ENCODE results near the gene TRPT1. TPM values are rescaled to one million over a fixed set of nuclear protein-coding genes. Genes with fewer than 3 reads are reported as not detected.

The TRPT1 gene
- total RNA-seq, 6 donors from 2014 or later: 27.2 to 69.1 (median 35.2) TPM

DNA sequence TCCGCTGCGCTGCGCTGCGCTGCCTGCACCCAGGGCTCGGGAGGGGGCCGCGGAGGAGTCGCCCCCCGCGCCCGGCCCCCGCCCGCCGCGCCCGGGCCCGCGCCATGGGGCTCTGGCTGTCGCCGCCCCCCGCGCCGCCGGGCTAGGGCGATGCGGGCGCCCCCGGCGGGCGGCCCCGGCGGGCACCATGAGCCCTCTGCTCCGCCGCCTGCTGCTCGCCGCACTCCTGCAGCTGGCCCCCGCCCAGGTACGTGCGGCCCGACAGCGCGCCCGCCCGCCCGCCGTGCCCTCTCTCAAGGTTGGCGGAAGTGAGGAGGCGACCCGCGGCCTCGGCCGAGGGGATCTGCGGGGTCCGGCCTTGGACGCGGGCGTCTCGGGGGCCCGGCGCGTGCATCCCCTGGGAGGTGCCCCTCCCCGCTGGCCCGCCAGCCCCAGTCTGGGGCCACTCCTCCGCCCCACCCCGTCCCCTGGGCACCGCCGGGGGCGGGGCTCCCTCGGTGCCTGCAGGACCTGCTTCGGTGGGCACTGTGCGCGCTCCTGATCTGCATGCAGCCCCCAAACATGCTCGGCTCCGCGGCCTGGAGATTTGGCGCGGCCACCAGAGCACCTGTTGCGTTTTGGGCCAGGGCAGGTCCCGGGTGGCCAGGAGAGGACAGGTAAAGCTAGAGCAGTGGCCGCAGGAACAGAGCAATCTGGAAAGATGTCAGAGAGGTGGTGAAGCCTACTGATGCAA lies 8.8 kb upstream of the TRPT1 start:
- Histone ChIP-seq H3K4me3 (peak overlapping the region; percentile 66 to 94 (median 84)), H3K4me1 (peaks cover 52 to 79% (median 59%) of the 10 kb centered on the region in 4 donors), H3K27ac (peak overlapping the region; percentile 69 to 91 (median 78)), H3K27me3 (no peaks in the 10 kb centered on the region), H3K9me3 (no peaks in the 10 kb centered on the region), H3K36me3 (peaks cover 0 to 19% (median 7%) of the 10 kb centered on the region in 4 donors)
- WGBS, 2 donors: 7 to 38% methylated on average over 3 to 12 of the region's 80 CpGs
- DNase-seq (peak; percentile 68 to 92), ATAC-seq (ENCODE audit: low FRiP score in 2 of 2) (peak in 1 of 2 donors; percentile 32)
- TF ChIP-seq POLR2A (IDR thresholded peaks at IDR 0.05): peak in 1 of 4 donors; percentile 69
- TF ChIP-seq POLR2AphosphoS5 (IDR thresholded peaks at IDR 0.05): peak in 1 of 2 donors; percentile 53
- no peak for TF ChIP-seq EP300 (IDR thresholded peaks at IDR 0.05)
- TF ChIP-seq, protein P1, sequence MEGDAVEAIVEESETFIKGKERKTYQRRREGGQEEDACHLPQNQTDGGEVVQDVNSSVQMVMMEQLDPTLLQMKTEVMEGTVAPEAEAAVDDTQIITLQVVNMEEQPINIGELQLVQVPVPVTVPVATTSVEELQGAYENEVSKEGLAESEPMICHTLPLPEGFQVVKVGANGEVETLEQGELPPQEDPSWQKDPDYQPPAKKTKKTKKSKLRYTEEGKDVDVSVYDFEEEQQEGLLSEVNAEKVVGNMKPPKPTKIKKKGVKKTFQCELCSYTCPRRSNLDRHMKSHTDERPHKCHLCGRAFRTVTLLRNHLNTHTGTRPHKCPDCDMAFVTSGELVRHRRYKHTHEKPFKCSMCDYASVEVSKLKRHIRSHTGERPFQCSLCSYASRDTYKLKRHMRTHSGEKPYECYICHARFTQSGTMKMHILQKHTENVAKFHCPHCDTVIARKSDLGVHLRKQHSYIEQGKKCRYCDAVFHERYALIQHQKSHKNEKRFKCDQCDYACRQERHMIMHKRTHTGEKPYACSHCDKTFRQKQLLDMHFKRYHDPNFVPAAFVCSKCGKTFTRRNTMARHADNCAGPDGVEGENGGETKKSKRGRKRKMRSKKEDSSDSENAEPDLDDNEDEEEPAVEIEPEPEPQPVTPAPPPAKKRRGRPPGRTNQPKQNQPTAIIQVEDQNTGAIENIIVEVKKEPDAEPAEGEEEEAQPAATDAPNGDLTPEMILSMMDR (IDR thresholded peaks at IDR 0.05): peak in 3 of 6 experiments; percentile 7 to 55 (median 20)

DNA sequence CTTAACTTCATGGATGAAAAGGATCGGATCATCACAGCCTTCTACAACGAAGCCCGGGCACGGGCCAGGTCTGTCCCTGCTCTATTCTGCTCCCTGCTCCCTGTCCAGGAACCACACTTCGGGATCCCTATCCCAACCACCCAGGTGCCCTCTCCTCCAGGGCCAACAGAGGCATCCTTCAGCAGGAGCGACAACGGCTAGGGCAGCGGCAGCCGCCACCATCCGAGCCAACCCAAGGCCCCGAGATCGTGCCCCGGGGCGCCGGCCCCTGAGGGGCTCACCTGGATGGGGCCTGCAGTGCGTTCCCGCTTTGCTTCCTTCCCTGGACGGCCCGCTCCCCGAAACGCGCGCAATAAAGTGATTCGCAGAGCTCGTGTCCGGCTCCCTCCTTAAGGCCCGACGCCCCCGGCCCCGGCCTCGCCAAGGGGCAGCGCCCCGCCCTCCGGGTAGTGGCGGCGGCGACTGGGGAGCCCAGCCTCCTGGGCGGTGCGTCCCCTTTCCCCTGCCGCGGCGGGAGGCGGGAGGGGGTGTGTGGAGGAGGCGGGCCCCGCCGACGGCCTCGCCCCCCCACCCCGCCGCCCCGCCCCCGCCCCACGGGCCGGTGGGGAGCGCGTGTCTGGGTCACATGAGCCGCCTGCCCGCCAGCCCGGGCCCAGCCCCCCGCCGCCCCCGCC lies 8.1 kb upstream of the TRPT1 start, which contains the start of gene VEGFB:
VEGFB (plus strand) TSS at position 672 of the 674 bp plus-strand sequence. CDS start 250 bp downstream, outside the sequence.
- Histone ChIP-seq H3K27ac (peak within 1 kb of the TSS; percentile 69 to 91 (median 82)), H3K4me3 (peak within 1 kb of the TSS; percentile 66 to 94 (median 84)), H3K9me3 (no peaks in the 10 kb centered on the region), H3K27me3 (no peaks in the 10 kb centered on the region), H3K36me3 (peaks cover 0 to 19% (median 7%) of the 10 kb centered on the region in 4 donors), H3K4me1 (peaks cover 52 to 80% (median 62%) of the 10 kb centered on the region in 4 donors)
- ATAC-seq (ENCODE audit: low FRiP score in 2 of 2): peak in 1 of 2 donors; percentile 83
- peak in 2 of 4 donors; percentile 34 to 51 for TF ChIP-seq POLR2A (IDR thresholded peaks at IDR 0.05)
- TF ChIP-seq, protein P1 (IDR thresholded peaks at IDR 0.05): peak in 2 of 6 experiments; percentile 6 to 8
- TF ChIP-seq POLR2AphosphoS5 (IDR thresholded peaks at IDR 0.05): peak in 1 of 2 donors; percentile 64
- TF ChIP-seq EP300 (IDR thresholded peaks at IDR 0.05): no peak
- DNase-seq: peak; percentile 84 to 95
- 10 to 40% methylated on average over 5 to 17 of the region's 62 CpGs for WGBS, 2 donors

DNA sequence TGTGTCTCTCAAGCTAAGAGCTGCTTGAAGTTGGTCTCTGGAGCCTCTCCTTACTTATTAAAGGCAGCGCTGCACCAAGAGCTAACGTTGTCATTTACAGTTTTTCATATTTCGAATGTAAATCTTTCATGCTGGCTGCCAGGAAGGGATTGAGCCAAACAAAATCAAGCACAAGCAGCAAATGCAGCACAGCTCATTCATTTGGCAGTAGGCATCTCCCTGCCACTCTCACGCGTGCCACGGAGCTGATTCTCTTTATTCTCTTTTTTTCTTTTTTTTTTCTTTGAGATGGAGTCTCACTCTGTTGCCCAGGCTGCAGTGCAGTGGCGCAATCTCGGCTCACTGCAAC lies 7.0 kb upstream of the TRPT1 start:
- DNase-seq: no peak
- WGBS, 2 donors: 84 to 87% methylated on average over 8 of the region's 8 CpGs
- H3K27ac ChIP-seq: peak overlapping the region in 2 of 4 donors; percentile 12 to 27
- peaks cover 44 to 74% (median 58%) of the 10 kb centered on the region in 4 donors for H3K4me1 ChIP-seq
- H3K36me3 ChIP-seq: peaks cover 0 to 8% (median 2%) of the 10 kb centered on the region in 4 donors
- no peaks in the 10 kb centered on the region for H3K9me3 ChIP-seq
- H3K27me3 ChIP-seq: no peaks in the 10 kb centered on the region
- no peak overlapping the region for H3K4me3 ChIP-seq
- ATAC-seq (ENCODE audit: low FRiP score in 2 of 2): no peak
- TF ChIP-seq POLR2AphosphoS5 (IDR thresholded peaks at IDR 0.05) (no peak), EP300 (IDR thresholded peaks at IDR 0.05) (no peak)
- TF ChIP-seq, protein P1 (IDR thresholded peaks at IDR 0.05): no peak

DNA sequence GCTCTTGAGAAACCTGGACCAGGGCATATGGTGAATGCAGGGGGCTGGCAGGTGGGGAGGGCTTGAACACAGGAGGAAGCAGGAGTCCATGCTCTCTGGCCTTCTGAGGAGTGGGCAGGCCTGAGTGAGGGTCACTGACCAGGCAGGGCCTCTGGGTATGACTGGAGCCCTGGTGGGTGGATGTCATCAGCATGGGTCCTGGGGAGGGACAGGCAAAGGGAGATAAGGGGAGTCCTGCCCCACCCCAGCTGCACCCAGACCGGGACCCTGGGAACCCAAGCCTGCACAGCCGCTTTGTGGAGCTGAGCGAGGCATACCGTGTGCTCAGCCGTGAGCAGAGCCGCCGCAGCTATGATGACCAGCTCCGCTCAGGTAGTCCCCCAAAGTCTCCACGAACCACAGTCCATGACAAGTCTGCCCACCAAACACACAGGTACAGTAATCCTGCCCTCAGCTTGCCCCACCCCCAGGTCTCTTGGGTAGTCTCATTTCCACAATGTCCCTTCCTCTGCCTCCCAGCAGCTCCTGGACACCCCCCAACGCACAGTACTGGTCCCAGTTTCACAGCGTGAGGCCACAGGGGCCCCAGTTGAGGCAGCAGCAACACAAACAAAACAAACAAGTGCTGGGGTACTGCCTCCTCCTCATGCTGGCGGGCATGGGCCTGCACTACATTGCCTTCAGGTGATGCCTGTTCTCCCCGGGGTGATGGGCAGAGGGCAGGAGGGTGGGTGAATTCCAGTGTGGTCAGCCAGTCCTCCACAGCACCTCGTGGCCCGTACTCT lies 6.4 kb upstream of the TRPT1 start:
- TF ChIP-seq EP300 (IDR thresholded peaks at IDR 0.05): no peak
- TF ChIP-seq POLR2AphosphoS5 (IDR thresholded peaks at IDR 0.05): no peak
- no peak for TF ChIP-seq POLR2A (IDR thresholded peaks at IDR 0.05)
- TF ChIP-seq, protein P1 (IDR thresholded peaks at IDR 0.05): no peak
- Histone ChIP-seq H3K4me3 (no peak overlapping the region), H3K4me1 (peaks cover 46 to 72% (median 57%) of the 10 kb centered on the region in 4 donors), H3K27ac (peak overlapping the region in 3 of 4 donors; percentile 5 to 27 (median 12)), H3K36me3 (peaks cover 0 to 3% (median 0%) of the 10 kb centered on the region in 4 donors), H3K27me3 (no peaks in the 10 kb centered on the region), H3K9me3 (no peaks in the 10 kb centered on the region)
- 88 to 91% methylated on average over 5 to 15 of the region's 15 CpGs for WGBS, 2 donors
- ATAC-seq (ENCODE audit: low FRiP score in 2 of 2) (no peak), DNase-seq (peak in 1 of 2 donors; percentile 50)
